Smooth muscle cell (in vitro differentiated cells): ENCODE results near the gene OSBPL1A. TPM values are rescaled to one million over a fixed set of nuclear protein-coding genes. Genes with fewer than 3 reads are reported as not detected.
"Not testable (repeated sequence)": the region's sequence is repeated elsewhere in the genome, so short reads cannot be mapped to it uniquely, and the experiment has no call there.

Experiments
- DNase-seq: peaks from one replicate; lab custom pipeline; 2025; ENCODE audit not compliant: unreplicated experiment; lab: John Stamatoyannopoulos, UW
- H2AFZ ChIP-seq: fragments of 200-600 bp; sonication (generic); 2 replicates; pipeline ENCODE4 v1.6.0; 2016; ENCODE audit warnings: antibody characterized with exemption, low read depth, mild to moderate bottlenecking
- H3F3A ChIP-seq: fragments of 200-600 bp; sonication (generic); 2 replicates; pipeline ENCODE4 v1.6.0; 2017; ENCODE audit warnings: antibody characterized with exemption, low read depth
- H3K27ac ChIP-seq: fragments of 200-600 bp; sonication (generic); 2 replicates; pipeline ENCODE4 v1.5.1; 2016; ENCODE audit warnings: low read depth, mild to moderate bottlenecking
- H3K27me3 ChIP-seq: fragments of 200-600 bp; sonication (generic); 2 replicates; pipeline ENCODE4 v1.6.1; 2016; ENCODE audit warnings: low read depth, mild to moderate bottlenecking
- H3K36me3 ChIP-seq: fragments of 200-600 bp; sonication (generic); 2 replicates; pipeline ENCODE4 v1.5.1; 2016; ENCODE audit warnings: low read depth
- H3K4me1 ChIP-seq: fragments of 200-600 bp; sonication (generic); 2 replicates; pipeline ENCODE4 v1.5.1; 2016; ENCODE audit warnings: low read depth
- H3K4me2 ChIP-seq: fragments of 200-600 bp; sonication (generic); 2 replicates; pipeline ENCODE4 v1.6.0; 2016; ENCODE audit warnings: mild to moderate bottlenecking
- H3K4me3 ChIP-seq: fragments of 200-600 bp; sonication (generic); 2 replicates; pipeline ENCODE4 v1.5.1; 2016; ENCODE audit warnings: mild to moderate bottlenecking
- H3K79me2 ChIP-seq: fragments of 200-600 bp; sonication (generic); 2 replicates; pipeline ENCODE4 v1.6.0; 2016; ENCODE audit warnings: low read depth, mild to moderate bottlenecking
- H3K9ac ChIP-seq: fragments of 200-600 bp; sonication (generic); 2 replicates; pipeline ENCODE4 v1.6.0; 2016; ENCODE audit warnings: low read depth
- H3K9me3 ChIP-seq: fragments of 200-600 bp; sonication (generic); replicated peaks from 2 replicates; pipeline ENCODE4 v1.5.1; 2016; ENCODE audit warnings: low read depth
- H4K20me1 ChIP-seq: fragments of 200-600 bp; sonication (generic); 2 replicates; pipeline ENCODE4 v1.6.0; 2016; ENCODE audit warnings: low read depth
- CTCF ChIP-seq: fragments of 200-600 bp; sonication (generic); IDR thresholded peaks from 2 replicates; pipeline ENCODE4 v1.5.1; 2017; ENCODE audit warnings: borderline replicate concordance, mild to moderate bottlenecking, antibody characterized with exemption; ENCODE audit not compliant: insufficient read depth, poor library complexity, severe bottlenecking
- WGBS: methylation state at CpG from one replicate; pipeline ENCODE4 v1.1.7; 2016; ENCODE audit warnings: low lambda C conversion rate; 5-methylcytosine and 5-hydroxymethylcytosine counted together
- polyA plus RNA-seq: library from polyadenylated mRNA; unstranded; fragments of >200 nt; fragmentation: Nextera tagmentation; extraction: Ambion mirVana; gene quantifications from 2 replicates; pipeline ENCODE4 v1.2.1, GENCODE V29; 2016
- total RNA-seq: library from RNA; depleted of rRNA; stranded (reverse); fragments of >200 nt; gene quantifications from 2 replicates; pipeline ENCODE4 v1.2.3, GENCODE V29; 2014

Gene OSBPL1A
- total and polyA plus RNA-seq, 2 experiments from 2014 or later: 15.3 to 23.4 TPM

- Histone ChIP-seq H3K27me3 (no peaks in the 10 kb centered on the region), H3K79me2 (no peaks in the 10 kb centered on the region), H3K4me3 (no peak overlapping the region), H3K4me2 (no peak overlapping the region), H3K27ac (no peak overlapping the region), H3F3A (no peaks in the 10 kb centered on the region), H4K20me1 (no peaks in the 10 kb centered on the region), H3K4me1 (peaks cover 5% of the 10 kb centered on the region), H3K9ac (no peak overlapping the region), H2AFZ (no peak overlapping the region), H3K36me3 (no peaks in the 10 kb centered on the region), H3K9me3 (no peaks in the 10 kb centered on the region)
- no peak for TF ChIP-seq CTCF
- 96% methylated on average over 6 of the region's 6 CpGs for WGBS
- no peak for DNase-seq
Measured at GRCh38 chr18:24380163-24380747, 17.4 kb downstream of the OSBPL1A start.

- Histone ChIP-seq H3K27ac (no peak overlapping the region), H3K4me3 (no peak overlapping the region), H3K9me3 (no peaks in the 10 kb centered on the region), H2AFZ (no peak overlapping the region), H3K9ac (no peak overlapping the region), H3K4me1 (peaks cover 5% of the 10 kb centered on the region), H3K79me2 (no peaks in the 10 kb centered on the region), H4K20me1 (no peaks in the 10 kb centered on the region), H3K4me2 (no peak overlapping the region), H3F3A (no peaks in the 10 kb centered on the region), H3K36me3 (no peaks in the 10 kb centered on the region), H3K27me3 (no peaks in the 10 kb centered on the region)
- DNase-seq: no peak
- no peak for TF ChIP-seq CTCF
- WGBS: 50% methylated on average over 1 of the region's 1 CpG
Measured at GRCh38 chr18:24378598-24378997, 19.0 kb downstream of the OSBPL1A start.

- H3K4me3 ChIP-seq, H3K9me3 ChIP-seq, H3K4me2 ChIP-seq, H3F3A ChIP-seq, H3K36me3 ChIP-seq, H4K20me1 ChIP-seq, H3K27ac ChIP-seq, DNase-seq, H3K9ac ChIP-seq, H2AFZ ChIP-seq, H3K27me3 ChIP-seq, H3K79me2 ChIP-seq, H3K4me1 ChIP-seq: not testable (repeated sequence)
- WGBS: 99% methylated on average over 16 of the region's 23 CpGs
Measured at GRCh38 chr18:24376531-24376930, 21.1 kb downstream of the OSBPL1A start.

GRCh38 chr18:24373328-24373727, 24.3 kb downstream of the OSBPL1A start:
- H3K27me3 ChIP-seq: no peaks in the 10 kb centered on the region
- no peak overlapping the region for H3K27ac ChIP-seq
- no peaks in the 10 kb centered on the region for H3K79me2 ChIP-seq
- H3K4me3 ChIP-seq: no peak overlapping the region
- no peak for TF ChIP-seq CTCF
- no peak overlapping the region for H2AFZ ChIP-seq
- H3K9me3 ChIP-seq: no peaks in the 10 kb centered on the region
- 85% methylated on average over 1 of the region's 1 CpG for WGBS
- no peak overlapping the region for H3K4me2 ChIP-seq
- no peak overlapping the region for H3K9ac ChIP-seq
- no peaks in the 10 kb centered on the region for H4K20me1 ChIP-seq
- H3K36me3 ChIP-seq: no peaks in the 10 kb centered on the region
- no peak for DNase-seq
- no peaks in the 10 kb centered on the region for H3K4me1 ChIP-seq
- peaks cover 3% of the 10 kb centered on the region for H3F3A ChIP-seq
